Measurements from ENCODE around the gene SMAD2.
"Not testable (repeated sequence)": the region's sequence is repeated elsewhere in the genome, so short reads cannot be mapped to it uniquely, and the experiment has no call there.

Gene SMAD2

DNA sequence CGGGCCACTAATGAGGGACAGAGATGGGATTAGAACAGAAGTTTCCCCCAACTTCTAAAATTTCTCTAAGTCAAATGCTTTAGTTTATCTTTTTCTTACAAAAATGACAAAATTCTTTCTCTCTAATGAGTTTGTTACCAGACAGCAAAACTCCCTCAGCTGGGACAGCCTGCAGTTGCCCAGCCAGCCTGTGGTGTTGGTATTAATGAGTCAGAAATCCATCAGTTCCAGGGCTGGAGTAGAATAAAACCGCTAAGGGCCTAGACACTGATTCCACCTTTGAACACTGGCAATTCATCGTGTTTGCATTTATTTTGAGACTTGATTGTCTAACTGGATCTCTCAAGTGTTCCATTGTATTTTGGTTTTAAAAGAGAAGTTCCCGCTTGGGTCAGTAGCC, 38.3 kb upstream of the SMAD2 start:
- DNase-seq (ENCODE audit: low read depth, low spot score) = no peak
- H3K27ac ChIP-seq = no peak overlapping the region
- no peak overlapping the region for H3K4me3 ChIP-seq
- H3K36me3 ChIP-seq (ENCODE audit: insufficient read depth, low read length) = no peaks in the 10 kb centered on the region
- no peaks in the 10 kb centered on the region for H3K9me3 ChIP-seq (ENCODE audit: low read depth, low read length)
- TF ChIP-seq EZH2 (IDR thresholded peaks at IDR 0.05) = no peak
- TF ChIP-seq POLR2AphosphoS5 (IDR thresholded peaks at IDR 0.05; ENCODE audit: borderline replicate concordance, low read depth, low read length) = no peak
- no peak for TF ChIP-seq FOXP2 (optimal IDR thresholded peaks at IDR 0.05; ENCODE audit: control extremely low read depth, extremely low read length, insufficient read depth)
- no peak overlapping the region for H3K9ac ChIP-seq (ENCODE audit: insufficient read length)

DNA sequence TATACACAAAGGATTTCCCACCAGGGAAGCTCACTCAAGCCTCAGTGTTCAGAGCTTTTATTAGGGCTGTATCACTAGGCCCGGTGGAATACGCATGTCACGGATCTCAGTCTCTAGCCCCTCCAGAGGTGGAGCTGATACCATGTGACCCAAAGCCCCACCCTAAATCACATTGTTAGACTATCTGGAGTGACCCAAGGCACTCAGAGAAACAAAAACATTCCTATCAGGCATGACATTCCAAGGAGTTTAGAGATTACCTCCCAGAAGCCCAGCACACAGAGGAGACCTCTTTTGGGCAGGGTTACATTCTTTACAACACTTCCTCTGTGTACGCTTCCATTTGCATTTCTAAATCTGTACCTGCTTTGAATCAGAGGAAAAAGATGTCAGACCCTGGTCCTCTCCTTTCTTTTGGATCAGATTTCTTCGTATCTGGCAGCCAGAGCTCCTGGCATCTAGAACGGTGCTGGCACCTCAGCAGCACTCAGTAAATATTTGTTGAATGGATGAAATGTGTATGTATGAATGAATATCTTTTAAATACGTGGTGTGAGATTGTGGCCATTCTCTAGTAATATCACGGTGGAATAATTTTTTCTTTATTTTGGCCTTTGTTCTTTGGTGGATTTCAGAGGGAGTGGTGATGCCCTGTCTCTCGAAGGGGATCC, 37.7 kb upstream of the SMAD2 start:
- DNase-seq (ENCODE audit: low read depth, low spot score) = no peak
- TF ChIP-seq POLR2AphosphoS5 (IDR thresholded peaks at IDR 0.05; ENCODE audit: borderline replicate concordance, low read depth, low read length) (no peak), EZH2 (IDR thresholded peaks at IDR 0.05) (no peak), FOXP2 (optimal IDR thresholded peaks at IDR 0.05; ENCODE audit: control extremely low read depth, extremely low read length, insufficient read depth) (no peak)
- no peak overlapping the region for H3K9ac ChIP-seq (ENCODE audit: insufficient read length)
- no peaks in the 10 kb centered on the region for H3K36me3 ChIP-seq (ENCODE audit: insufficient read depth, low read length)
- H3K4me3 ChIP-seq = no peak overlapping the region
- H3K27ac ChIP-seq = no peak overlapping the region
- H3K9me3 ChIP-seq (ENCODE audit: low read depth, low read length) = no peaks in the 10 kb centered on the region

DNA sequence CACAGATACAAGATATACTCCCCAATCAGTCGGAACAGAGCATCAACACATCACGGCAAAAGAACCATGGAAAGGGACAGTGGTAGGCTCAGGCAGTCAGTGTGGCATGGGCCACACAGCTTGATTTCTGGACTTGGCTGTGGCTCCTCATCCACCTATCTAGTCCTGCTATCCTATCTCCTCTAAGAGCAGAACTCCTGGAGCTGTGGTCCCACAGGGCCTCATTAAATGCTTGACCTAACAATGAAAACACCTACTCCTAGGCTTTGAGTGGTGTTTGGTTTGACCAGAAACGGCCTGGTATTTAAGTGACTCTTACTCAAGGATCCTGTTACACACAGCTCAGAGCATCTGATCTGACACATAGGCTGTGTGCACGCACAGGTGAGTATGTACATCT, 33.6 kb upstream of the SMAD2 start:
- Histone ChIP-seq H3K4me3 (no peak overlapping the region), H3K36me3 (ENCODE audit: insufficient read depth, low read length) (no peaks in the 10 kb centered on the region), H3K9ac (ENCODE audit: insufficient read length) (no peak overlapping the region), H3K9me3 (ENCODE audit: low read depth, low read length) (no peaks in the 10 kb centered on the region), H3K27ac (no peak overlapping the region)
- DNase-seq (ENCODE audit: low read depth, low spot score) = no peak
- TF ChIP-seq FOXP2 (optimal IDR thresholded peaks at IDR 0.05; ENCODE audit: control extremely low read depth, extremely low read length, insufficient read depth) = no peak
- TF ChIP-seq EZH2 (IDR thresholded peaks at IDR 0.05) = no peak
- no peak for TF ChIP-seq POLR2AphosphoS5 (IDR thresholded peaks at IDR 0.05; ENCODE audit: borderline replicate concordance, low read depth, low read length)

DNA sequence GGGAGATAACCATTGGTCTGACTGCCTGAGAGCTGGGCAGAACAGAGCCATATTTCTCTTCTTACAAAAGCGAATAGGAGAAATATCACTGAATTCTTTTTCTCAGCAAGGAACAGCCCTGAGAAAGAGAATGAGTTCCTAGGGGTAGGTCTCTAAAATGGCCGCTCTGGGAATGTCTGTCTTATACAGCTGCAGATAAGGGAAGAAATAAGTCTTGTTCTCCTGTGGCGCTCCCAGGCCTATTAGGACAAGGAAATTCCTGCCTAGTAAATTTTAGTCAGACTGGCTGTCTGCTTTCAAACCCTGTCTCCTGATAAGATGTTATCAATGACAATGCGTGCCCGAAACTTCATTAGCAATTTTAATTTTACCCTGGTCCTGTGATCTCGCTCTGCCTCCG, 30.5 kb upstream of the SMAD2 start:
- H3K9ac ChIP-seq (ENCODE audit: insufficient read length); H3K9me3 ChIP-seq (ENCODE audit: low read depth, low read length); H3K36me3 ChIP-seq (ENCODE audit: insufficient read depth, low read length); H3K27ac ChIP-seq; DNase-seq (ENCODE audit: low read depth, low spot score); H3K4me3 ChIP-seq: not testable (repeated sequence)

GRCh38 chr18:47953471-47953931, 23.0 kb upstream of the SMAD2 start:
- H3K36me3 ChIP-seq (ENCODE audit: insufficient read depth, low read length) = no peaks in the 10 kb centered on the region
- no peak for DNase-seq (ENCODE audit: low read depth, low spot score)
- no peaks in the 10 kb centered on the region for H3K9me3 ChIP-seq (ENCODE audit: low read depth, low read length)
- TF ChIP-seq EZH2 (IDR thresholded peaks at IDR 0.05) (no peak), FOXP2 (optimal IDR thresholded peaks at IDR 0.05; ENCODE audit: control extremely low read depth, extremely low read length, insufficient read depth) (no peak), POLR2AphosphoS5 (IDR thresholded peaks at IDR 0.05; ENCODE audit: borderline replicate concordance, low read depth, low read length) (no peak)
- H3K9ac ChIP-seq (ENCODE audit: insufficient read length) = no peak overlapping the region
- no peak overlapping the region for H3K27ac ChIP-seq
- no peak overlapping the region for H3K4me3 ChIP-seq

GRCh38 chr18:47950511-47950910, 20.1 kb upstream of the SMAD2 start:
- H3K9me3 ChIP-seq (ENCODE audit: low read depth, low read length) = no peaks in the 10 kb centered on the region
- H3K4me3 ChIP-seq = no peak overlapping the region
- no peaks in the 10 kb centered on the region for H3K36me3 ChIP-seq (ENCODE audit: insufficient read depth, low read length)
- TF ChIP-seq FOXP2 (optimal IDR thresholded peaks at IDR 0.05; ENCODE audit: control extremely low read depth, extremely low read length, insufficient read depth) = no peak
- TF ChIP-seq POLR2AphosphoS5 (IDR thresholded peaks at IDR 0.05; ENCODE audit: borderline replicate concordance, low read depth, low read length) = no peak
- TF ChIP-seq EZH2 (IDR thresholded peaks at IDR 0.05) = no peak
- H3K27ac ChIP-seq = no peak overlapping the region
- H3K9ac ChIP-seq (ENCODE audit: insufficient read length) = no peak overlapping the region
- DNase-seq (ENCODE audit: low read depth, low spot score) = no peak

GRCh38 chr18:47949202-47949601, 18.7 kb upstream of the SMAD2 start:
- no peak overlapping the region for H3K4me3 ChIP-seq
- no peaks in the 10 kb centered on the region for H3K9me3 ChIP-seq (ENCODE audit: low read depth, low read length)
- TF ChIP-seq EZH2 (IDR thresholded peaks at IDR 0.05) = no peak
- no peak for TF ChIP-seq POLR2AphosphoS5 (IDR thresholded peaks at IDR 0.05; ENCODE audit: borderline replicate concordance, low read depth, low read length)
- no peak for TF ChIP-seq FOXP2 (optimal IDR thresholded peaks at IDR 0.05; ENCODE audit: control extremely low read depth, extremely low read length, insufficient read depth)
- DNase-seq (ENCODE audit: low read depth, low spot score) = no peak
- H3K27ac ChIP-seq = no peak overlapping the region
- no peak overlapping the region for H3K9ac ChIP-seq (ENCODE audit: insufficient read length)
- no peaks in the 10 kb centered on the region for H3K36me3 ChIP-seq (ENCODE audit: insufficient read depth, low read length)

GRCh38 chr18:47946889-47947288, 16.4 kb upstream of the SMAD2 start:
- H3K27ac ChIP-seq = no peak overlapping the region
- H3K9me3 ChIP-seq (ENCODE audit: low read depth, low read length) = no peaks in the 10 kb centered on the region
- H3K36me3 ChIP-seq (ENCODE audit: insufficient read depth, low read length) = no peaks in the 10 kb centered on the region
- H3K4me3 ChIP-seq = no peak overlapping the region
- TF ChIP-seq FOXP2 (optimal IDR thresholded peaks at IDR 0.05; ENCODE audit: control extremely low read depth, extremely low read length, insufficient read depth) (no peak), POLR2AphosphoS5 (IDR thresholded peaks at IDR 0.05; ENCODE audit: borderline replicate concordance, low read depth, low read length) (no peak), EZH2 (IDR thresholded peaks at IDR 0.05) (no peak)
- DNase-seq (ENCODE audit: low read depth, low spot score) = no peak
- no peak overlapping the region for H3K9ac ChIP-seq (ENCODE audit: insufficient read length)

Measured in SK-N-MC (cell line).